CD14-positive monocyte (primary cell): Measurements from ENCODE around the gene CCT2. TPM values are rescaled to one million over a fixed set of nuclear protein-coding genes. Genes with fewer than 3 reads are reported as not detected.
A peak's percentile ranks its signal among the peaks of the same experiment; 100 is the strongest.

ENCODE experiments used
- DNase-seq, 3 donors: peaks; one replicate each; pipeline ENCODE4 v3.0.0-alpha.2; 2011 to 2022
- H2AFZ ChIP-seq: 2 replicates; pipeline ENCODE4 v1.6.0; 2012; ENCODE audit warnings: mild to moderate bottlenecking, low read depth, low read length, inconsistent platforms; ENCODE audit not compliant: insufficient read depth, poor library complexity, severe bottlenecking
- H3K27ac ChIP-seq, 2 donors: 1 replicate in 1 of 2; 2 replicates in 1 of 2; pipeline ENCODE4 v1.5.1; 2012 to 2013; ENCODE audit warnings: low read length in 2 of 2, control low read depth in 1 of 2, inconsistent platforms in 1 of 2, low read depth in 1 of 2, mild to moderate bottlenecking in 1 of 2
- H3K27me3 ChIP-seq, 2 donors: one replicate each; pipeline versions ENCODE4 v1.6.0 to v1.6.1; 2011 to 2013; ENCODE audit warnings: low read length in 2 of 2; ENCODE audit not compliant: control insufficient read depth in 2 of 2, insufficient read depth in 2 of 2
- H3K36me3 ChIP-seq, 2 donors: replicated peaks in 1 of 2; 1 replicate in 1 of 2; 2 replicates in 1 of 2; pipeline versions ENCODE4 v1.5.1 to v1.6.1; 2012 to 2013; ENCODE audit warnings: low read length in 2 of 2, control low read depth in 1 of 2, inconsistent platforms in 1 of 2, mild to moderate bottlenecking in 1 of 2; ENCODE audit not compliant: insufficient read depth in 2 of 2, control insufficient read depth in 1 of 2
- H3K4me1 ChIP-seq, 2 donors: 1 replicate in 1 of 2; 2 replicates in 1 of 2; pipeline versions ENCODE4 v1.5.1 to v1.6.1; 2012 to 2013; ENCODE audit warnings: low read length in 2 of 2, control low read depth in 1 of 2, inconsistent platforms in 1 of 2, mild to moderate bottlenecking in 1 of 2, moderate library complexity in 1 of 2; ENCODE audit not compliant: insufficient read depth in 2 of 2, control insufficient read depth in 1 of 2
- H3K4me2 ChIP-seq: replicated peaks from 2 replicates; pipeline ENCODE3; 2012; ENCODE audit warnings: low read length, moderate library complexity, mild to moderate bottlenecking; ENCODE audit not compliant: poor library complexity, severe bottlenecking; ENCODE audit errors: extremely low read depth
- H3K4me3 ChIP-seq, 3 experiments: fragments of 200-600 bp in 1 of 3; sonication (generic) in 1 of 3; replicated peaks in 1 of 3; 1 replicate in 2 of 3; 2 replicates in 1 of 3; pipeline ENCODE4 v1.5.1; 2011 to 2013; ENCODE audit warnings: low read length in 3 of 3, mild to moderate bottlenecking in 3 of 3, control low read depth in 2 of 3, low read depth in 2 of 3, inconsistent platforms in 1 of 3, moderate library complexity in 1 of 3
- H3K79me2 ChIP-seq: 2 replicates; pipeline ENCODE4 v1.6.0; 2012; ENCODE audit warnings: mild to moderate bottlenecking, control low read depth, inconsistent platforms, low read length, moderate library complexity; ENCODE audit not compliant: insufficient read depth
- H3K9ac ChIP-seq: 2 replicates; pipeline ENCODE4 v1.6.0; 2017; ENCODE audit warnings: low read length, mild to moderate bottlenecking; ENCODE audit not compliant: insufficient read depth, poor library complexity, severe bottlenecking
- H3K9me3 ChIP-seq, 2 donors: replicated peaks in 1 of 2; 1 replicate in 1 of 2; 2 replicates in 1 of 2; pipeline versions ENCODE4 v1.5.1 to v1.6.1; 2012 to 2013; ENCODE audit warnings: low read length in 2 of 2, control low read depth in 1 of 2; ENCODE audit not compliant: control insufficient read depth in 1 of 2, insufficient read depth in 1 of 2
- H4K20me1 ChIP-seq: 2 replicates; pipeline ENCODE4 v1.6.0; 2012; ENCODE audit warnings: mild to moderate bottlenecking, low read length, control low read depth, moderate library complexity; ENCODE audit not compliant: insufficient read depth
- H3K27ac Mint-ChIP-seq, 7 donors: one replicate each; pipeline ENCODE4 v1.8.0; 2020; ENCODE audit warnings: mild to moderate bottlenecking in 7 of 7, mixed read lengths in 7 of 7, moderate library complexity in 6 of 7, inconsistent platforms in 2 of 7
- H3K27me3 Mint-ChIP-seq, 3 donors: one replicate each; pipeline ENCODE4 v1.8.0; 2021 to 2022; ENCODE audit warnings: low read depth in 3 of 3, mild to moderate bottlenecking in 3 of 3, mixed read lengths in 3 of 3, moderate library complexity in 3 of 3, inconsistent platforms in 1 of 3
- H3K36me3 Mint-ChIP-seq, 2 donors: one replicate each; pipeline ENCODE4 v1.8.0; 2020; ENCODE audit warnings: mixed read lengths in 2 of 2, inconsistent platforms in 1 of 2, mild to moderate bottlenecking in 1 of 2
- H3K4me1 Mint-ChIP-seq: one replicate; pipeline ENCODE4 v1.8.0; 2020; ENCODE audit warnings: mild to moderate bottlenecking, mixed read lengths
- H3K4me3 Mint-ChIP-seq, 2 donors: one replicate each; pipeline ENCODE4 v1.8.0; 2020; ENCODE audit warnings: mild to moderate bottlenecking in 2 of 2, mixed read lengths in 2 of 2, moderate library complexity in 1 of 2
- H3K9me3 Mint-ChIP-seq, 7 donors: one replicate each; pipeline ENCODE4 v1.8.0; 2020 to 2022; ENCODE audit warnings: mixed read lengths in 7 of 7, mild to moderate bottlenecking in 6 of 7, moderate library complexity in 6 of 7, inconsistent platforms in 2 of 7
- WGBS: methylation state at CpG from one replicate; pipeline ENCODE4 v1.1.5; 2013; ENCODE audit warnings: missing lambda C conversion rate; ENCODE audit not compliant: insufficient coverage; 5-methylcytosine and 5-hydroxymethylcytosine counted together
- intact Hi-C, 2 donors: fragments of 100-400 bp; cut with micrococcal nuclease; formaldehyde crosslinking; loops; one replicate each; pipeline versions ENCODE4 v1.15.0 to v1.15.1; 2023
- polyA plus RNA-seq, 3 donors: library from polyadenylated mRNA; depleted of rRNA in 1 of 3; unstranded in 2 of 3; stranded (reverse) in 1 of 3; fragments of 300-500 nt in 2 of 3; fragments of >200 nt in 1 of 3; fragmentation: Illumina TruSeq in 2 of 3; gene quantifications; 1 replicate in 2 of 3; 2 replicates in 1 of 3; pipeline ENCODE4 v1.2.3, GENCODE V29; 2012 to 2021
- TF ChIP-seq, protein P1 (sequence below): fragments of 200-600 bp; IDR thresholded peaks from one replicate; pipeline ENCODE4 v1.8.0; 2022; ENCODE audit warnings: antibody characterized with exemption, mild to moderate bottlenecking

The CCT2 gene
- polyA plus RNA-seq, 3 donors = 39.8 to 87.4 (median 63.3) TPM

DNA sequence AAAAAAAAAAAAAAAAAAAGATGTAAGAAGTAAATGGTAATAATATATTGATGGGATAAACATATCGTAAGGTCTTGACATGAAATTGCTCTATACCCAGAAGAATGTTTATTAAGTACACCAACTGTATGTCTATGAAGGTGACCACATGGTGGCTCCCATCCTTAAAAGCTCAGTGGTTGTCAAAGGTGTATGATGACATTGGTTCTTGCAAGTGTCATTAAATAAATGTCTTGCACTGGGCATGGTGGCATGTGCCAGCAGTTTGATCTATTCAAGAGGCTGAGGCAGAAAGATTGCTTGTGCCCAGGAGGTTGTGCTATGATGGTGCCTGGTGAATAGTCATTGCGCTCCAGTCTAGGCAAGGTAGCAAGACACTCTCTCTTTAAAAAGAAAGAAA is 10.4 kb downstream of the CCT2 start:
- Histone ChIP-seq H3K9ac (no peak overlapping the region), H3K4me3 (no peak overlapping the region), H3K36me3 (peaks cover 94 to 100% of the 10 kb centered on the region in 2 donors), H3K4me2 (no peak overlapping the region), H3K79me2 (no peaks in the 10 kb centered on the region), H4K20me1 (no peaks in the 10 kb centered on the region), H2AFZ (no peak overlapping the region), H3K9me3 (no peaks in the 10 kb centered on the region), H3K27me3 (no peaks in the 10 kb centered on the region), H3K4me1 (no peaks in the 10 kb centered on the region), H3K27ac (no peak overlapping the region)
- Mint-ChIP-seq H3K36me3 (peaks cover 76 to 91% of the 10 kb centered on the region in 2 donors), H3K9me3 (no peaks in the 10 kb centered on the region), H3K27me3 (peaks cover 0 to 2% (median 0%) of the 10 kb centered on the region in 3 donors), H3K4me3 (no peak overlapping the region), H3K4me1 (no peaks in the 10 kb centered on the region), H3K27ac (peak overlapping the region in 1 of 7 donors; percentile 68)
- WGBS = 100% methylated on average over 1 of the region's 2 CpGs
- intact Hi-C loops = no loop called here
- no peak for DNase-seq
- TF ChIP-seq, protein P1, sequence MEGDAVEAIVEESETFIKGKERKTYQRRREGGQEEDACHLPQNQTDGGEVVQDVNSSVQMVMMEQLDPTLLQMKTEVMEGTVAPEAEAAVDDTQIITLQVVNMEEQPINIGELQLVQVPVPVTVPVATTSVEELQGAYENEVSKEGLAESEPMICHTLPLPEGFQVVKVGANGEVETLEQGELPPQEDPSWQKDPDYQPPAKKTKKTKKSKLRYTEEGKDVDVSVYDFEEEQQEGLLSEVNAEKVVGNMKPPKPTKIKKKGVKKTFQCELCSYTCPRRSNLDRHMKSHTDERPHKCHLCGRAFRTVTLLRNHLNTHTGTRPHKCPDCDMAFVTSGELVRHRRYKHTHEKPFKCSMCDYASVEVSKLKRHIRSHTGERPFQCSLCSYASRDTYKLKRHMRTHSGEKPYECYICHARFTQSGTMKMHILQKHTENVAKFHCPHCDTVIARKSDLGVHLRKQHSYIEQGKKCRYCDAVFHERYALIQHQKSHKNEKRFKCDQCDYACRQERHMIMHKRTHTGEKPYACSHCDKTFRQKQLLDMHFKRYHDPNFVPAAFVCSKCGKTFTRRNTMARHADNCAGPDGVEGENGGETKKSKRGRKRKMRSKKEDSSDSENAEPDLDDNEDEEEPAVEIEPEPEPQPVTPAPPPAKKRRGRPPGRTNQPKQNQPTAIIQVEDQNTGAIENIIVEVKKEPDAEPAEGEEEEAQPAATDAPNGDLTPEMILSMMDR = no peak

DNA sequence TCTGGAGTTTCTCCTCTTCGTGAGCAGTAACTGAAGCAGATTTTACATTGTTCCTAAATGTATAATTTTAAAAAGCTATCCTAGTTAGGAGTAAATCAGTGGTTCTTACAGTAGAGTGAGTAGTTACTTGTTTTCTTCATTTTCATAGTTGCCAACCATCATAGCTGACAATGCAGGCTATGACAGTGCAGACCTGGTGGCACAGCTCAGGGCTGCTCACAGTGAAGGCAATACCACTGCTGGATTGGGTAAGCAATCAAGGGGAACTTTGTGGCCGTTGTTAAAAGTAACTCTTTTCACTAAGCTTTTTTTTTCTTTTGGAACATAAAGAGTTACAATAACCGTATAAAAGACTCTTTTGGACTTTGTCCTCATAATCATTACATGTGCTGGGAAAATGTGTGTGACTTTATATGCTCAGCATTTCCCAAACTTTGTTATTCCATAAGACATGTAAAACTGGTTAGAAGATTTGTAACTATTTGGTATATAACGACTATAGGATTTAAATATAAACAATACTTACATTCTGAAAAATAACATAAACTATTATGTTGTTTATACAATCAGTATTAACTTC is 13.0 kb downstream of the CCT2 start:
- intact Hi-C loops = no loop called here

More for the DNA sequence above, 13.0 kb downstream of the CCT2 start:
- WGBS = no CpG with 5 or more reads among the region's 4 CpGs
- H3K36me3 ChIP-seq = peaks cover 89 to 100% of the 10 kb centered on the region in 2 donors
- H3K9me3 ChIP-seq = no peaks in the 10 kb centered on the region
- no peaks in the 10 kb centered on the region for H4K20me1 ChIP-seq
- Mint-ChIP-seq H3K27me3 (peaks cover 0 to 2% (median 0%) of the 10 kb centered on the region in 3 donors), H3K9me3 (peaks cover 0 to under 1% (median 0%) of the 10 kb centered on the region in 7 donors), H3K4me1 (no peaks in the 10 kb centered on the region), H3K4me3 (no peak overlapping the region), H3K36me3 (peaks cover 78 to 92% of the 10 kb centered on the region in 2 donors), H3K27ac (no peak overlapping the region)
- H3K9ac ChIP-seq = no peak overlapping the region
- H3K4me2 ChIP-seq = no peak overlapping the region
- no peak overlapping the region for H3K27ac ChIP-seq
- no peaks in the 10 kb centered on the region for H3K4me1 ChIP-seq
- no peak overlapping the region for H2AFZ ChIP-seq
- TF ChIP-seq, protein P1 = no peak
- no peak for DNase-seq
- no peaks in the 10 kb centered on the region for H3K27me3 ChIP-seq
- H3K79me2 ChIP-seq = no peaks in the 10 kb centered on the region
- no peak overlapping the region for H3K4me3 ChIP-seq
